Right renal pelvis (tissue), 4 donors: ENCODE measurements around the gene SLC25A22. TPM values are rescaled to one million over a fixed set of nuclear protein-coding genes. Genes with fewer than 3 reads are reported as not detected.

Source experiments
- DNase-seq, 4 donors: peaks; one replicate each; pipeline ENCODE4 v3.0.0-alpha.2; 2013; ENCODE audit warnings: low read depth in 4 of 4, low spot score in 3 of 4, missing footprints in 1 of 4
- polyA plus RNA-seq, 4 donors: library from polyadenylated mRNA; unstranded; fragments of 120-200 nt; gene quantifications; one replicate each; pipeline ENCODE4 v1.2.1, GENCODE V29; 2013; ENCODE audit not compliant: insufficient read length in 4 of 4

Gene SLC25A22
- polyA plus RNA-seq, 4 donors: 14.3 to 19.3 (median 14.7) TPM

GRCh38 chr11:776263-776560 is 21.9 kb downstream of the SLC25A22 start:
- no peak for DNase-seq

DNA sequence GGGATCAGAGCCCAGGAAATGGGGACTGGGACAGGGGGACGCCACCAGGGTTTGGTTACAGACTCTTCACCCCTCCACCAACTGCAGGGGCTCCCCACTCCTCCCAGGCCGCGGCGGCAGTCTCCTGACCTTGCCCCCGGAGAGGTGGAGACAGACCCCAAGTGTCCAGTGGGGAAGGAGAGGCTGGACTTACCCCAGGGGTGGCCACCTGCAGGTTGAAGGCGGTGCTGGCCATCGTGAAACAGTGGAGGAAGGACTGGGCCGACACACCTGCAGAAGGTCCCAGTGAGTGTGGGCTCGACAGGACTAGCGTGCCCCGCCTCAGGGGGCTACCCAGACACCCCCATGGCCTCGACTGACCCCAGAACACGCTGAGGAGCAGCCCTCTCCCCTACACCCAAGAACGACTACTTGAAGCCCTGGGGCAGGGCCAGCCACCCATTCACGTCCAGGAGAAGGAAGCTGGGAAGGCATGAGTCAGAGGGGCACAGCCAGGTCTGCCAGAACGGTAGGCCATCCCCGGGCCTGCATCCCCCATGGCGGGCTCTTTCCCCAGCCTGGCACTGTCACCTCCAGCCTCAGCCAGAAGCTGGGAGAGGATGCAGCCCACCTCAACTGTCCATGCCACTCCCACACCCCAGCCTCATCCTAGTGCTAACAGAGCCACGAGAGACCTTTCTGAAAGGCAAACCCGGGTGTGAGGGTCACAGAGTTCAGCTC is 23.0 kb downstream of the SLC25A22 start:
- no peak for DNase-seq

- DNase-seq: no peak
These were observed 24.3 kb downstream of the SLC25A22 start for GRCh38 chr11:773830-774229.

GRCh38 chr11:773425-773824 is 24.7 kb downstream of the SLC25A22 start:
- no peak for DNase-seq

DNA sequence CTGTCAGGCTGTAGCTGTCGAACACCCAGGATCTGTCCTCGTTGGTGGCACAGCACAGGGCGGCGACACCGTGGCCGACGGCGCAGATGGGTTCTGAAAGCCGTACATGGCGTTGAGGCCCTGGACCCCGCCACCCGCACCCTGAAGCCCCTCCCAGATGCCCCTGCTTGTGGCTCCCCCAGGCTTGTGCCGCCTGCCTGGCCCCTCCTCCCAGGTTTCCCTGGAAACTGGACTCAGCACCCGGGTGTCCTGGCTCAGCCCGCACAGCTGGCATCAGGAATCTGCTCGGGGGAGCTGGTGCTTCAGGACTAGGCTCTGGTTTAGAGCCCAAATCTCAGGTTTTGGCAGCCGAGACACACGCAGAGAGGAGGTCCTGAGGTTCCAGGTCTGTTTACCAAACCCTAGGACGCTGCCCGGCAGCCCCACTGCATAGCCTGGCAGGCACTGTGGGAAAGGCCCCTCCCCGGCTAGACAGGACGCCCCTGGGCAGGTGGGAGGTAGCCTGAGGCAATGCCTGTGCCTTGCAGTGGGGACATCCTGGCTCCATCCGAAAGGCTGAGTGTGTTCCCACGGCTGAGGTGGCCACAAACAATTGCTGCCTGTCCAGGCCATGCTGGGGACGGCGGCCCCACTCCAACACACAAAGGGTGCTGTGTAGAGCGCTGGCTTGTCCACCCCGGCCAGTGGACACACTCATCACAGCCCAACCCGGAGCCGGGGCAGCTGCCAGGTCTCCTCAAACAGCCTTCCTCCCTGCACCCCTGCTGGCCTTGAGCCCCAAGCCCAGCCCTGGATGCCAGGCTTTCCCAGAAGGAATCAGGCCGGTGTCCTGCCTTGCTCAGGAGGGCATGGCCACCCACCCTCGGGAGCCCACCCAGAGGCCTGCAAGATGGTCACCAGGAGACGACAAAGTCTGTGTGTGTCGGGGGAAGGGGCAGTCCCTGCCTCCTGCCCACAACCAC is 25.4 kb downstream of the SLC25A22 start:
- DNase-seq: no peak

DNA sequence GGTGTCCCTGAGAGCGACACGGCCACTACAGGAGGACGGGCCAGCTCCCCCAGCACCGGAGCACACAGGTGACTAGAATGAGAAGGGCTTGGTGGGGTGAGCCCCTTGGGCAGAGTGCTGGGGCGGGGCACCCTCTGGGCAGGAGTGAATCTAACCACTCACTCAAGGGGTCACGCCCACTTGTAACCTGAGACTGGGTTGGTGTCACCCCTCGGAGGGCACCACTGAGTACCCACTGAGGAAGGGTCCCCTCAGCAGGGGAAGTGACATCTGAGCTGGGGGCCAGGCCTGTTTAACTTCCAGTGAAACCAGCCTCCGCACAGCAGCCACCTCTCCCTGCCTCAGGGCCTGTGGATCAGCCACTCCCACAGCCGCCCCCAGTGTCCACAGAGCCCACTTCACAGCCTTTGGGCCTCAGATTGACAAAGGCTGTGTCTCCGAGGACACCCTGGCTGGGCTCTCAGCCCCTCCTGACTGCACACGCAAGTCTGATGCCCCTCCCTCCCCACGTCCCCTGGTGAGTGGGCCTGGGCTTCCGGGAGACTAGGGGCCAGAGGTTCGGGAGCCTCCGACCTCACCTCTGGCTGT is 26.4 kb downstream of the SLC25A22 start:
- no peak for DNase-seq

GRCh38 chr11:770642-771616 is 27.2 kb downstream of the SLC25A22 start:
- no peak for DNase-seq

DNA sequence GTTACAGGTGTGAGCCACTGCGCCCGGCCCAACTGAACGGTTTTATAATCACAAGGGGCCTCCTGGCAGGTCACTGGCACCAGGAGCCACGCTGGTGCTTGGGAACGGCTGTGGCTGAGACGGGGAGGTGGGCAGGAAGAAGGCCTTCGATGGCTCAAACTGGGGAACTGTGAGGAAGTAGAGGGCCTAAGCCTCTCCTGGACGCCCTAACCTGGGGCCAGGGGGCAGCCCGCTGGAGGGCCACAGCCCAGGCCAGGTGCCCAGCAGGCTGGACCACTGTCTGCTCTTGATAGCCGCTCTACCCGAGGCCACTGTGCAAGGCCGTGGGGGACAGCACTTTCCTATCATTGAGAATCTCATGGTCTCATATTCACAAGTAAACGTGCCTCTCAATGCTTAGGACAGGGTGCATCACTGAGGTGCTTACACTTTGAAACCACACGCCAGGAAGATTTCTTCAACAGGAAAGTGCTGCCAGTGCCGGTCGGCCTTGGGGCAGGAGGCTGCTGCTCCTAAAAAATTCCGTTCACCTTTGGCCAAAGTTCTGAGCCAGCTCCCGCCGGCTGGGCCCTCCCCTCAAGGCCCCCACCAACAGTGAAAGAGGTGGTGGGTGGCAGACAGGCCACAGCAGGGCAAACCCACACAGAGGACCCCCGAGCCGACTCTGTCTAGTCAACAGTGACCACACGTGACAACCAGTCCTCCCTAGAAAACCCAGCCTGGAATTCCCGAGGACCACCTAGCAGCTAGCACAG is 28.0 kb downstream of the SLC25A22 start:
- no peak for DNase-seq

DNA sequence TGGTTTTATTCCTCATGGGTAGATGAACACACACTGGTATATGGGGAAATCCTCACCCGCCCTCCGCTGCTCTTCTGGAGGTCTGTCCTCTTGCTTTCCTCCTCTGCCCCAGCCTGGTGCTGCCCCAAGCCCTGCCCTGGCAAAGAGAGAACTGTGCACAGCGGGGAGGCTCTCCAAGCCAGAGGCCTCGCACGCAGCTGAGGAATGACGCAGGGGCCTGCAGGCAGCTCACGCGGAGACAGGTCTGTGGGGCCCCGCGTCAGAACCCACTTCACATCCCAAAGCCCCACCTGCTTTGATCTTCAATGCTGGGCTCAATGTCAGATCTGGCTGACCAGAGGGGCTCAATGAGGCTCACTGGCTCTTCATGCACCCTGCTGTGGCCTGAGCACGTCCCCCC is 30.8 kb downstream of the SLC25A22 start:
- no peak for DNase-seq

DNA sequence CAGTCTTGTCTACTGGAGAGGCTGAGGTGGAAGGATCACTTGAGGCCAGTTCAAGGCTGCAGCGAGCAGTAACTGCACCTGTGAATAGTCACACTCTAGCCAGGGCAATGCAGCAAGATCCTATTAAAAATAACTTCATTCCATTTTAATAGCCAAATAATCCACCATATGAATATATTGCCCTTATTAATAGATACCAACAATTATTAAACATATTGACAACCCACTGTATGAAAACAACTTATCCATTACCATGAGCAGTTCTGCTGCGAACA is 31.2 kb downstream of the SLC25A22 start:
- no peak for DNase-seq

GRCh38 chr11:766106-766935 is 31.8 kb downstream of the SLC25A22 start:
- no peak for DNase-seq

DNA sequence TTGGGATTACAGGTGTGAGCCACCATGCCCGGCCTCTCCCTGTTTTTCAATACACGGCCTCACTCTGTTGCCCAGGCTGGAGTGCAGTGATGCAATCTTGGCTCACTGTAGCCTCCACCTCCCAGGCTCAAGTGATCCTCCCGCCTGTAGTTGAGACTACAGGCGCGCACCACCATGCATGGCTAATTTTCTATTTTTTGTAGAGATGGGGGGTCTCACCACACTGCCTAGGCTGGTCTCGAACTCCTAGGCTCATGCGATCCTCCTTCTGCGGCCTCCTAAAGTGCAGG is 32.3 kb downstream of the SLC25A22 start:
- no peak for DNase-seq

GRCh38 chr11:765025-765801 is 32.9 kb downstream of the SLC25A22 start:
- no peak for DNase-seq

- no peak for DNase-seq
These were observed 33.6 kb downstream of the SLC25A22 start for GRCh38 chr11:764322-765024.

- DNase-seq: no peak
These were observed 34.3 kb downstream of the SLC25A22 start for GRCh38 chr11:763549-764321.

DNA sequence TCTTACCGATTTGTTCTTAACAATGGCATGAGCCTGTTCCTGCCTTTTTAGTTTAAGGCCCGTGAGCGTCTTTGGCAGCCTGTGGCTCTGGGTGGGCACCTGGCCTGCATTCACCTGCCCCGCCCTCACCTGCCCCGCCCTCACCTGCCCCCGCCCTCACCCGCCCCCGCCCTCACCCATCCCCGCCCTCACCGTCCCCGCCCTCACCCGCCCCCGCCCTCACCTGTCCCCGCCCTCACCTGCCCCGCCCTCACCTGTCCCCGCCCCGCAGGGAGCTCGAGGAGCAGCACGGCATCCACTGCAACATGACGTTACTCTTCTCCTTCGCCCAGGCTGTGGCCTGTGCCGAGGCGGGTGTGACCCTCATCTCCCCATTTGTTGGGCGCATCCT is 35.0 kb downstream of the SLC25A22 start:
- no peak for DNase-seq

DNA sequence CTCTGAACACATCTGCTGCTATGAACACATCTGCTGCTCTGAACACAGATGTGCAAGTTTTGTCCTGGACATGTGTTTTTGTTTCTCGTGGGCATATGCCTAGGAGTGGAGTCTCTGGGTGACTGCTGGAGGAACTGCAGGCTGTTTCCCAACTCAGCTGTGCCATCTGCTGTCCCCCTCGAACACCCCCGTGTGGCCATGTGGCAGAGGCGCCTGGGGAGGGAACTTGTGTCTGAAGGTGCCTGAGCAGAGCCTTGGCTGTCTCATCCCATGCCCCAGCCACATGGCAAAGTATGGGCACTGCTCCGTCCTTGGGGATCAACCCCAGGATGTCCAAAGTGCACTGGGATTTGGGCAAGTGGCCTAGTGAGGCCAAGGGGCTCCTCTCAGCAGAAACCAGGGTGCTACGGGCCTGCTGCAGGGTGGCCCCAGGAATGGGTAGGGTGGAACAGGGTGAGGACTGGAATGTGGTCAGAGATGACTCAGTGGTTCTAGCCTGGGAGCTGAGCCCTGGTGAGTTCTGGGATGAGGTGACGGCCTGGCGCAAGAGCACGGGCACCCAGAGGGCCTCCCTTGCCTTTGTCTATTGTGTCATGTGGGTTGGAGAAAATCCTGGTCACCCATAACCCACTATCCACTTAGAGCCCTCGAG is 35.5 kb downstream of the SLC25A22 start:
- no peak for DNase-seq
